SK-N-SH (cell line): ENCODE results near the gene FALEC. TPM values are rescaled to one million over a fixed set of nuclear protein-coding genes. Genes with fewer than 3 reads are reported as not detected.

Experiments
- CTCF ChIA-PET: fragments of 300-600, 350-600 bp; formaldehyde crosslinking; extraction: SDS; loops from one replicate; lab custom pipeline; 2021; lab: Yijun Ruan, JAX
- POLR2A ChIA-PET: fragments of 350-600 bp; sonication (Branson Sonifier 250); formaldehyde crosslinking; extraction: SDS; loops from one replicate; lab custom pipeline; 2020; ENCODE audit warnings: antibody characterized with exemption, inconsistent platforms; lab: Yijun Ruan, JAX
- DNase-seq: peaks from one replicate; pipeline ENCODE4 v3.0.0; 2012
- H2AFZ ChIP-seq: fragments of 200-600 bp; sonication (generic); 2 replicates; pipeline ENCODE4 v1.8.1; 2016; ENCODE audit warnings: antibody characterized with exemption, mild to moderate bottlenecking, low read depth
- H3F3A ChIP-seq: fragments of 200-600 bp; sonication (generic); replicated peaks from 2 replicates; pipeline ENCODE3; 2016; ENCODE audit warnings: antibody characterized with exemption, mild to moderate bottlenecking; ENCODE audit not compliant: insufficient read depth
- H3K27ac ChIP-seq, 2 experiments: fragments of 200-500 bp in 1 of 2; fragments of 200-600 bp in 1 of 2; sonication (Bioruptor generic) in 1 of 2; sonication (generic), shearing (Covaris generic) in 1 of 2; 2 replicates each; pipeline versions ENCODE4 v1.5.1 to v1.6.1; 2014 to 2016; ENCODE audit warnings: low read depth in 2 of 2, inconsistent platforms in 1 of 2, low read length in 1 of 2, mild to moderate bottlenecking in 1 of 2, mixed read lengths in 1 of 2
- H3K27me3 ChIP-seq: fragments of 200-600 bp; sonication (generic), shearing (Covaris generic); 2 replicates; pipeline ENCODE4 v1.6.1; 2016; ENCODE audit warnings: mixed run types; ENCODE audit not compliant: insufficient read depth
- H3K36me3 ChIP-seq, 2 experiments: fragments of 200-500 bp in 1 of 2; fragments of 200-600 bp in 1 of 2; sonication (Bioruptor generic) in 1 of 2; sonication (generic) in 1 of 2; replicated peaks in 1 of 2; 2 replicates each; pipeline versions ENCODE3 to v1.5.1; 2014 to 2016; ENCODE audit warnings: low read length in 1 of 2, mild to moderate bottlenecking in 1 of 2; ENCODE audit not compliant: insufficient read depth in 2 of 2, control insufficient read depth in 1 of 2
- H3K4me1 ChIP-seq, 2 experiments: fragments of 200-500 bp in 1 of 2; fragments of 200-600 bp in 1 of 2; sonication (Bioruptor generic) in 1 of 2; sonication (generic), shearing (Covaris generic) in 1 of 2; 2 replicates each; pipeline versions ENCODE4 v1.5.1 to v1.6.1; 2014 to 2016; ENCODE audit warnings: low read depth in 1 of 2, low read length in 1 of 2, mixed run types in 1 of 2; ENCODE audit not compliant: insufficient read depth in 2 of 2, control insufficient read depth in 1 of 2
- H3K4me2 ChIP-seq: fragments of 200-600 bp; sonication (generic), shearing (Covaris generic); 2 replicates; pipeline ENCODE4 v1.6.1; 2017; ENCODE audit warnings: mixed run types
- H3K4me3 ChIP-seq, 2 experiments: fragments of 200-500 bp in 1 of 2; fragments of 200-600 bp in 1 of 2; sonication (Bioruptor generic) in 1 of 2; sonication (generic), shearing (Covaris generic) in 1 of 2; 2 replicates each; pipeline versions ENCODE4 v1.5.1 to v1.8.1; 2014 to 2016; ENCODE audit warnings: low read depth in 2 of 2, inconsistent platforms in 1 of 2, low read length in 1 of 2, mild to moderate bottlenecking in 1 of 2, mixed read lengths in 1 of 2, moderate library complexity in 1 of 2
- H3K79me2 ChIP-seq: fragments of 200-600 bp; sonication (generic); 2 replicates; pipeline ENCODE4 v1.8.1; 2017; ENCODE audit warnings: mild to moderate bottlenecking; ENCODE audit not compliant: insufficient read depth
- H3K9ac ChIP-seq: fragments of 200-600 bp; sonication (generic); 2 replicates; pipeline ENCODE4 v1.6.1; 2017; ENCODE audit warnings: mixed run types
- H3K9me2 ChIP-seq: fragments of 200-600 bp; sonication (generic); 2 replicates; pipeline ENCODE4 v1.6.1; 2017; ENCODE audit warnings: mixed run types
- H3K9me3 ChIP-seq: fragments of 200-600 bp; sonication (generic); 2 replicates; pipeline ENCODE4 v1.6.1; 2017; ENCODE audit warnings: mixed run types, mild to moderate bottlenecking, moderate library complexity
- H4K20me1 ChIP-seq: fragments of 200-600 bp; sonication (generic); 2 replicates; pipeline ENCODE4 v1.6.1; 2017; ENCODE audit warnings: mild to moderate bottlenecking, mixed run types; ENCODE audit not compliant: insufficient read depth
- EZH2phosphoT487 ChIP-seq: fragments of 200-600 bp; sonication (generic); IDR thresholded peaks from 2 replicates; pipeline ENCODE4 v1.6.1; 2017; ENCODE audit warnings: low read depth, mixed run types, mild to moderate bottlenecking, antibody characterized with exemption, moderate library complexity, borderline replicate concordance
- FOXJ3 ChIP-seq: sonication (generic); formaldehyde crosslinking; IDR thresholded peaks from 2 replicates; pipeline ENCODE4 v1.5.1; 2020; ENCODE audit warnings: mild to moderate bottlenecking, missing genetic modification reagents
- JUND ChIP-seq: IDR thresholded peaks from 2 replicates; pipeline ENCODE4 v1.4.0; 2012
- MEF2A ChIP-seq: IDR thresholded peaks from 2 replicates; pipeline ENCODE4 v1.4.0; 2012; ENCODE audit warnings: low read depth, borderline replicate concordance
- NRF1 ChIP-seq: IDR thresholded peaks from 2 replicates; pipeline ENCODE4 v1.6.1; 2012; ENCODE audit warnings: low read depth, mild to moderate bottlenecking, low read length
- RAD21 ChIP-seq: IDR thresholded peaks from 2 replicates; pipeline ENCODE4 v1.6.1; 2012; ENCODE audit warnings: mild to moderate bottlenecking, low read length
- RCOR1 ChIP-seq: fragments of 150-350 bp; IDR thresholded peaks from 2 replicates; pipeline ENCODE4 v1.6.1; 2017; ENCODE audit warnings: antibody characterized with exemption, low read length
- SMC3 ChIP-seq: IDR thresholded peaks from 2 replicates; pipeline ENCODE4 v1.6.1; 2012; ENCODE audit warnings: low read depth, low read length, improper control_type of control experiment
- TAF1 ChIP-seq: IDR thresholded peaks from 2 replicates; pipeline ENCODE4 v1.6.1; 2012; ENCODE audit warnings: low read depth, mild to moderate bottlenecking, low read length, moderate library complexity, borderline replicate concordance
- TEAD4 ChIP-seq: IDR thresholded peaks from 2 replicates; pipeline ENCODE4 v1.4.0; 2012; ENCODE audit warnings: mild to moderate bottlenecking, borderline replicate concordance; ENCODE audit not compliant: insufficient read depth
- WGBS: methylation state at CpG from one replicate; pipeline ENCODE4 v1.1.6; 2017; ENCODE audit warnings: low lambda C conversion rate; 5-methylcytosine and 5-hydroxymethylcytosine counted together
- polyA plus RNA-seq, 3 experiments: library from polyadenylated mRNA; depleted of rRNA; stranded (reverse); fragments of >200 nt; gene quantifications; 2 replicates each; pipeline ENCODE4 v1.2.3, GENCODE V29; 2012
- TF ChIP-seq, protein P1 (sequence below): IDR thresholded peaks from 2 replicates; pipeline ENCODE4 v1.4.0; 2012; ENCODE audit warnings: low read depth, borderline replicate concordance
- TF ChIP-seq, protein P2 (sequence below): IDR thresholded peaks from 2 replicates; pipeline ENCODE4; 2012
- TF ChIP-seq, protein P3 (sequence below): fragments of 150-350 bp; IDR thresholded peaks from 2 replicates; pipeline ENCODE4 v1.6.1; 2017; ENCODE audit warnings: antibody characterized with exemption, low read length, low read depth, borderline replicate concordance

The FALEC gene
- polyA plus RNA-seq, 1 of the 3 experiments (the other 2 are of a cell fraction): 0.72 TPM

DNA sequence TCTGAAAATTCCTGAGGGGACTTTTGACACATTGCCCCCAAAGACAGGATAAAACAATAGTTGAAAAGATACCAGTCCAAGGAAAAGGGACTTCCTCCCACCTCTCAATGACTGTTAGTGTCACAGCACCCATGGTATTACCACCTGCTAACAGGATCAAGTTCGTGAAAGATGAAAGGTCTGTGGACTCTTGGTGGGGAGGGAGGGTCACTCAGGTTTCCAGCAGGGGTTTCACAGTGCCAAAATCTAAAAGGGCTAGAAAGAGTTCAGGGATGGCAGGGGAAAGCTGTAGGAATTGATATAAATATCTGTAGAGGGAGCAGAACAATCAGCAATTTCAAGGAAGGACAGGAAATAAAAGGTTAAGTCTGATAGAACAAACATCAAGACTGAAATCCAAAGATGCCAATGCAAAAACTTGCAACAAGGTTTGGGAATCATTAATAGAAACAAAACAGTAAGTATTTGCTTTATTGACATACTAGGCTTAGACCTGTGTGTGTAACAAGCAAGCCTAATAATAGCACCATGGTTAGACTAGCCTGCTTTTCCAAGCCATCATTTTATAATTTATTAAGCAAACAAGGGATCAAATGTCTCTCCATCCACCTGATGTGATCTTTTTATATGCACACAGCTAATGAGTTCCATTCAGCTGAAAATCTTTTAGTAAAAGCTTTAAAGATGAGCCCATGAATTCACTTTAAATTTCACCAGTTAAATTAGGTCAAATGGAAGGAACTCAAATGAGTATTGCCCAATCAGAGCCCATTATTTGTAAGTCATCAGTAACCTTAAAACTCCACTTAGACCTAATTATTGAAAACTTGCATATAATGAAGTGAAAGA, 60.2 kb downstream of the FALEC start:
- Histone ChIP-seq H3K4me2 (peak overlapping the region; percentile 89), H3K4me3 (peak overlapping the region; percentile 95 to 98), H3K36me3 (peaks cover 58 to 81% of the 10 kb centered on the region in 2 experiments), H2AFZ (no peak overlapping the region), H3K9ac (peak overlapping the region; percentile 100), H4K20me1 (peaks cover 83% of the 10 kb centered on the region), H3K27me3 (no peaks in the 10 kb centered on the region), H3K9me2 (no peaks in the 10 kb centered on the region), H3K4me1 (peaks cover 15 to 28% of the 10 kb centered on the region in 2 experiments; a peak in 3 of 4 replicates), H3K79me2 (peaks cover 98% of the 10 kb centered on the region), H3F3A (peaks cover 81% of the 10 kb centered on the region), H3K9me3 (no peaks in the 10 kb centered on the region), H3K27ac (peak overlapping the region; percentile 29 to 100; a peak in 3 of 4 replicates)
- TF ChIP-seq, protein P1, sequence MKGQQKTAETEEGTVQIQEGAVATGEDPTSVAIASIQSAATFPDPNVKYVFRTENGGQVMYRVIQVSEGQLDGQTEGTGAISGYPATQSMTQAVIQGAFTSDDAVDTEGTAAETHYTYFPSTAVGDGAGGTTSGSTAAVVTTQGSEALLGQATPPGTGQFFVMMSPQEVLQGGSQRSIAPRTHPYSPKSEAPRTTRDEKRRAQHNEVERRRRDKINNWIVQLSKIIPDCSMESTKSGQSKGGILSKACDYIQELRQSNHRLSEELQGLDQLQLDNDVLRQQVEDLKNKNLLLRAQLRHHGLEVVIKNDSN: no peak
- TF ChIP-seq TAF1 (no peak), NRF1 (no peak), JUND (no peak), EZH2phosphoT487 (no peak), RAD21 (no peak)
- TF ChIP-seq, protein P2, sequence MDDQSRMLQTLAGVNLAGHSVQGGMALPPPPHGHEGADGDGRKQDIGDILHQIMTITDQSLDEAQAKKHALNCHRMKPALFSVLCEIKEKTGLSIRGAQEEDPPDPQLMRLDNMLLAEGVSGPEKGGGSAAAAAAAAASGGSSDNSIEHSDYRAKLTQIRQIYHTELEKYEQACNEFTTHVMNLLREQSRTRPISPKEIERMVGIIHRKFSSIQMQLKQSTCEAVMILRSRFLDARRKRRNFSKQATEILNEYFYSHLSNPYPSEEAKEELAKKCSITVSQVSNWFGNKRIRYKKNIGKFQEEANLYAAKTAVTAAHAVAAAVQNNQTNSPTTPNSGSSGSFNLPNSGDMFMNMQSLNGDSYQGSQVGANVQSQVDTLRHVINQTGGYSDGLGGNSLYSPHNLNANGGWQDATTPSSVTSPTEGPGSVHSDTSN: no peak
- 7% methylated on average over 1 of the region's 1 CpG for WGBS
- ChIA-PET POLR2A (interaction anchor here (7.0 kb wide), 1 partner anchor 11 kb away, joined by 149 read pairs; no protein-coding TSS in a partner anchor), CTCF (interaction anchor here (1.0 to 13.4 kb wide), 3 partner anchors 14 to 199 kb away, joined by 3 to 142 read pairs (median 4); no protein-coding TSS in a partner anchor)
- no peak for DNase-seq

DNA sequence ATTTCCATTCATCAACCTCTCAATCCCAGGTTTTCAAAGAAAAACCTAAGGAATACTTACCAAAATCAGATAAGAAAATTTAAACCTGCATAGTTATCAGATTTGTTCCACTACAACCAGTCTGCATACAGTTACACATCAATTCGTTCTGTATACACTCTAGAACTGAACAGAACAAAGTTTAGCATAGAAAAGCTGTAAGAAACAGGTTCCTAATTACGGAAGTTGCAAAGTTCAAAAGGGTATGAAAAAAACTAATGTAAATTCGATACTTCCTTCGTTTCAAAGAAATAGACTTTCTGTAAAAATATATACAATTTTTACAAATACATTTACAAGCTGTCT, 60.8 kb downstream of the FALEC start:
- peak overlapping the region; percentile 100 for H3K9ac ChIP-seq
- TF ChIP-seq FOXJ3 (CRISPR knock-in tag) (no peak), SMC3 (no peak), MEF2A (no peak), TEAD4 (no peak), RCOR1 (no peak)
- TF ChIP-seq, protein P3, sequence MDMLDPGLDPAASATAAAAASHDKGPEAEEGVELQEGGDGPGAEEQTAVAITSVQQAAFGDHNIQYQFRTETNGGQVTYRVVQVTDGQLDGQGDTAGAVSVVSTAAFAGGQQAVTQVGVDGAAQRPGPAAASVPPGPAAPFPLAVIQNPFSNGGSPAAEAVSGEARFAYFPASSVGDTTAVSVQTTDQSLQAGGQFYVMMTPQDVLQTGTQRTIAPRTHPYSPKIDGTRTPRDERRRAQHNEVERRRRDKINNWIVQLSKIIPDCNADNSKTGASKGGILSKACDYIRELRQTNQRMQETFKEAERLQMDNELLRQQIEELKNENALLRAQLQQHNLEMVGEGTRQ: no peak
- TF ChIP-seq, protein P1: no peak
- H3K4me1 ChIP-seq: peaks cover 15 to 28% of the 10 kb centered on the region in 2 experiments; a peak in 3 of 4 replicates
- peaks cover 77% of the 10 kb centered on the region for H4K20me1 ChIP-seq
- peaks cover 58 to 75% of the 10 kb centered on the region in 2 experiments for H3K36me3 ChIP-seq
- ChIA-PET CTCF (interaction anchor here (1.2 to 13.4 kb wide), 3 partner anchors 9 to 44 kb away, joined by 4 to 142 read pairs (median 9); no protein-coding TSS in a partner anchor), POLR2A (interaction anchor here (7.0 kb wide), 1 partner anchor 11 kb away, joined by 149 read pairs; no protein-coding TSS in a partner anchor)
- no peaks in the 10 kb centered on the region for H3K9me3 ChIP-seq
- H2AFZ ChIP-seq: no peak overlapping the region
- H3F3A ChIP-seq: peaks cover 75% of the 10 kb centered on the region
- WGBS: 5% methylated on average over 4 of the region's 4 CpGs
- peak overlapping the region; percentile 89 for H3K4me2 ChIP-seq
- peaks cover 98% of the 10 kb centered on the region for H3K79me2 ChIP-seq
- peak overlapping the region; percentile 41 to 100; a peak in 3 of 4 replicates for H3K27ac ChIP-seq
- no peaks in the 10 kb centered on the region for H3K27me3 ChIP-seq
- H3K4me3 ChIP-seq: peak overlapping the region; percentile 95 to 98; a peak in 3 of 4 replicates
- no peaks in the 10 kb centered on the region for H3K9me2 ChIP-seq
- DNase-seq: no peak
